ENCODE measurements around the gene DNASE1. TPM values are rescaled to one million over a fixed set of nuclear protein-coding genes. Genes with fewer than 3 reads are reported as not detected.
A peak's percentile ranks its signal among the peaks of the same experiment; 100 is the strongest.

Gene DNASE1
- total and polyA plus RNA-seq, 9 of the 15 experiments (the other 6 are each of a cell fraction or from before 2014, with no cell fraction given) = 0.53 to 10.1 (median 5.9) TPM

GRCh38 chr16:3695610-3696369 is 41.3 kb downstream of the DNASE1 start (continued):
- TF ChIP-seq WHSC1 (IDR thresholded peaks at IDR 0.05; ENCODE audit: low read length) (no peak), ATF3 (IDR thresholded peaks at IDR 0.05) (peak; percentile 66), ATF3 (CRISPR knock-in tag; conservative IDR thresholded peaks at IDR 0.05) (no peak), ATF7 (IDR thresholded peaks at IDR 0.05) (peak; percentile 32; the same call in 1 of the 2 replicates), ARID3B (CRISPR knock-in tag; IDR thresholded peaks at IDR 0.05; ENCODE audit: borderline replicate concordance) (no peak), ELF2 (CRISPR knock-in tag; IDR thresholded peaks at IDR 0.05) (no peak)
